Fibroblast of the aortic adventitia (primary cell): Measurements from ENCODE around the gene FNTB. TPM values are rescaled to one million over a fixed set of nuclear protein-coding genes. Genes with fewer than 3 reads are reported as not detected.

ENCODE experiments used
- DNase-seq: peaks from one replicate; pipeline ENCODE4 v3.0.0-alpha.2; 2010; ENCODE audit warnings: low read depth
- H3K4me3 ChIP-seq: 2 replicates; pipeline ENCODE4 v1.5.1; 2011; ENCODE audit warnings: low read depth, mild to moderate bottlenecking, control low read depth, low read length, moderate library complexity
- total RNA-seq: library from RNA; depleted of rRNA; stranded (reverse); fragments of >200 nt; gene quantifications from 2 replicates; pipeline ENCODE4 v1.2.3, GENCODE V29; 2012; ENCODE audit warnings: low replicate concordance
- TF ChIP-seq, protein P1 (sequence below): IDR thresholded peaks from 2 replicates; pipeline ENCODE4 v1.5.1; 2011; ENCODE audit warnings: mild to moderate bottlenecking, low read length, control low read depth, inconsistent platforms; ENCODE audit not compliant: insufficient read depth

The FNTB gene
- total RNA-seq, 1 donor = 19.3 TPM

DNA sequence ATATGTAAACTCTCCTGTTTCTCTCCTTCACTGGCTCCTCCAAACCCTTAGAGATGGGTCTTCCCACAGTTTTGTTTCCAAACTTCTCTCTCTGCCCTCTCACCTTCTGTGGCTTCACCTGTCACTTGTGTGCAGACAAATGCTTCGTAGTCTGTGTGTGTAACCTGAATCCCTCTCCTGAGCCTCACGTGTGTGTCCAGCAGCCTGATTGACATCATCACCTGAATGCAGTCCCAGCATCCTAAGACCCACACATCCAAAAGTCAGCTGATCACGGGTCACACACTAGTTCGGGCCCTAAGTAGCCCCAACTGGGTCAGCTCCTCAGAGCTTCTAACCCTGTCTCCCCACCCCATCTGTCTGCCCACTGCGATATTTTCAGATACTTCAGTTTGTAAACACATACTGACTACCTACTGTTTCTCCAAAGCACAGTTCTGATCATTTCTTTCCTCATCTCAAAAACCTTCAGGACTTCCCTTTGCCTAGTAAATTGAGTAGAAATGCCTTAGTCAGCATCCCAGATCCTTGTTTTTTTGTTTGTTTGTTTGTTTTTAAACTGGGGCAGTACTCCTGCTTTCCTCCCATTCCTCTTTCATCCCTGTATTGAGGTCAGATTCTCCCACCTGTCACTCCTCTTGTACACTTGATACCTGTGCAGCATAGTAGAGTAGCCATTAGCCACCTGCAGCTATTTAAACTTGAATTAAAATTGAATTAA lies 23.7 kb downstream of the FNTB start:
- TF ChIP-seq, protein P1, sequence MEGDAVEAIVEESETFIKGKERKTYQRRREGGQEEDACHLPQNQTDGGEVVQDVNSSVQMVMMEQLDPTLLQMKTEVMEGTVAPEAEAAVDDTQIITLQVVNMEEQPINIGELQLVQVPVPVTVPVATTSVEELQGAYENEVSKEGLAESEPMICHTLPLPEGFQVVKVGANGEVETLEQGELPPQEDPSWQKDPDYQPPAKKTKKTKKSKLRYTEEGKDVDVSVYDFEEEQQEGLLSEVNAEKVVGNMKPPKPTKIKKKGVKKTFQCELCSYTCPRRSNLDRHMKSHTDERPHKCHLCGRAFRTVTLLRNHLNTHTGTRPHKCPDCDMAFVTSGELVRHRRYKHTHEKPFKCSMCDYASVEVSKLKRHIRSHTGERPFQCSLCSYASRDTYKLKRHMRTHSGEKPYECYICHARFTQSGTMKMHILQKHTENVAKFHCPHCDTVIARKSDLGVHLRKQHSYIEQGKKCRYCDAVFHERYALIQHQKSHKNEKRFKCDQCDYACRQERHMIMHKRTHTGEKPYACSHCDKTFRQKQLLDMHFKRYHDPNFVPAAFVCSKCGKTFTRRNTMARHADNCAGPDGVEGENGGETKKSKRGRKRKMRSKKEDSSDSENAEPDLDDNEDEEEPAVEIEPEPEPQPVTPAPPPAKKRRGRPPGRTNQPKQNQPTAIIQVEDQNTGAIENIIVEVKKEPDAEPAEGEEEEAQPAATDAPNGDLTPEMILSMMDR = no peak
- no peak for DNase-seq
- no peak overlapping the region for H3K4me3 ChIP-seq

DNA sequence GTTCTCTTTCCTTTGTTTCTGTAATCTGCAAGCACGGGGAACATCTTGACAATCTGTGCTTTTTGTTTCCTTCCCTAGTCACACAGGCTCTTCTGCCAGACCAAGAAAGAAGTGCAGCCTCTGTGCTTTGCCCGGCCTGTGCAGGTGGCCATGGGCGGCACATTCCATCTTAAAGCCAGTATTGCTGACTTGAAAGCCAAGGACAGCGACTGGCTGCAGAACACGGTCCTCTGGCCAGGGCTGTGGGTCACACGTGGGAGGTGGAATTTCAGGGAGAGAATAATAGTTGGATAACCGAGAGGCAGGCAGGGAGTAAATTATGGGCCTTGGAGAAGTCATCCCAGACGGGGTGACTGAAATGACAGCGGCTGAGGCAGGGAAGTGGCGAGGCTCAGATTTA lies 24.8 kb downstream of the FNTB start:
- TF ChIP-seq, protein P1 = no peak
- H3K4me3 ChIP-seq = no peak overlapping the region
- DNase-seq = no peak

DNA sequence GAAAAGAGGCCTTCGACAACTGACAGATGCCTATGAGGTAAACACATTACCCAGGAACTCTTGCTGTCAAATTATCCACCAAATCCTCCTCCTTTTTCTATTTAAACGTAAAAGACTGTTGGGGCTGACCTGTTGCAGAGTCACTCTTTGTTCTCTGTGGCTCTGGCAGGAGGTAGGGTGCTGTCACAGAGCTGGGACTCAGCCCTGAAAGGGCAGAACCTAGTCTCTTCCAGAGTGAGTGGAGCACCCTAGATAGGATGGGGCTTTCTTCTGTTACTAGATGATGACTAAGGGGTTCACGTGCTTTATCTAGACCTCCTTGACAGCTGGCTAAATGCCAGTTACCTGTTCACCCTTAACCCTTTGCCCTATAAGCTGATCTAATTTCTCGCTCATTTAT lies 25.7 kb downstream of the FNTB start:
- H3K4me3 ChIP-seq = no peak overlapping the region
- no peak for DNase-seq
- TF ChIP-seq, protein P1 = no peak

DNA sequence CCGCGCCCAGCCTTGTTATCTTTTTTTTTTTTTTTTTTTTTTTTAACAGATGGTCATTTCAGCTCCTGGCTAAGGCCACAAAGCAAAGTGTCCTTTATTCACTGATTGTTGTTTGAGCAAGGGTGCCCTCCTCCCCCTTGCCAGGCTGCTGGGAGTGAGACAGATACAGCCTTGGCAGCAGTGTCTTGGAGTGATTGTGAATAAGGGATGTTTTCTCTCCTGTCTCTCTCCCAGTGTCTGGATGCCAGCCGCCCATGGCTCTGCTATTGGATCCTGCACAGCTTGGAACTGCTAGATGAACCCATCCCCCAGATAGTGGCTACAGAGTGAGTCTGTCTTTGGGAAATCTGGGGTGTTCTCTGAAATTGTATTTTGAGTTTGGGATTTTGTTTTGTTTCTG lies 28.7 kb downstream of the FNTB start:
- DNase-seq = no peak
- no peak overlapping the region for H3K4me3 ChIP-seq
- TF ChIP-seq, protein P1 = no peak

DNA sequence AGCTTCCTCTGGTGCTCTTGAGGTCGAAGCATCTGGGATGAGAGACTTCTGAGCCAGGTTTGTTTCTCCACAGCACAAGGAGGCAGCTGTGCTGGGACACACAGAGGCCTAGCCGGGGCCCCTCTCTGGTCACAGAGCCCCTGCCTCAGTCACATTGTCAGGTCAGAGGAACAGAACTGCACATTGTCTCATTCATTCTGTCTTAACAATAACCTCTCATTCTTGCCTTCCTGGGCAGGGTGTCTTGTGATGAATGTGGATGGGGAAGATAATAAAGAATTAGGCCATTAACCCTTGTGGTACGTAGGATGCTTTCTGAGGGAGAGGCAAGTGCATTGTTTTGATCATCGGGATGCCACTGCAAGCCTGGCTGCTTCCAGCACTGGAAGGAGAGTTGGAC lies 29.8 kb downstream of the FNTB start:
- TF ChIP-seq, protein P1 = no peak
- no peak overlapping the region for H3K4me3 ChIP-seq
- no peak for DNase-seq

DNA sequence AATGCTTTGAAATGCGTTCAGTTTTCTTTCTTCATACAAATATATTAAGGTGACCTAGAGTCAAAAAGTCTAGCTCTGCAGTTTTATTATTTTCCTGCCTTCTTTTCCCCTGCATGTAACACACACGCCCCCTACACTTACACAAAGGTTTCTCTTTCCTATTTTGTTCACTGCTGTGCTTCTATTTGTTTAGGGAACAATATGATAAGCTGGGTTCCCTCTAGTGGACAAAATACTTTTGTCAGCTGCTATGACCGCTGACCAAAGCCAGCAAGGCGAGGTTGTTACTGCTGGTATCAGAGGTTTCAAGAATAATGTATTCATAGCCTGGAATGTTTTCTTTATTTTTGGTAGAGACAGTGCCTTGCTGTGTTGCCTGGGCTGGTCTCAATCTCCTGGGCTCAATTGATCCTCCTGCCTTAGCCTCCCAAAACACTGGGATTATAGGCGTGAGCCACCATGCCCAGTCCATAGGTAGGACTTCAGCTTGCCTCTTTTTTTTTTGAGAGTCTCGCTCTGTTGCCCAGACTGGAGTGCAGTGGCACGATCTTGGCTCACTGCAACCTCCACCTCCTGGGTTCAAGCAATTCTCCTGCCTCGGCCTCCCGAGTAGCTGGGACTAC lies 33.4 kb downstream of the FNTB start:
- DNase-seq = peak; percentile 88
- H3K4me3 ChIP-seq = no peak overlapping the region
- TF ChIP-seq, protein P1 = peak; percentile 77
